Breast epithelium (tissue), 3 donors: ENCODE measurements around the gene MAD1L1.

ENCODE experiments used
- POLR2A ChIP-seq: fragments of 450-650 bp; IDR thresholded peaks from one replicate; pipeline ENCODE4 v1.6.1; 2016; ENCODE audit warnings: antibody characterized with exemption, mild to moderate bottlenecking, moderate library complexity
- TF ChIP-seq, protein P1 (sequence below), 3 donors: fragments of 450-650 bp; IDR thresholded peaks; one replicate each; pipeline ENCODE4 v1.5.1; 2016 to 2017; ENCODE audit warnings: antibody characterized with exemption in 3 of 3, mild to moderate bottlenecking in 3 of 3, moderate library complexity in 3 of 3

DNA sequence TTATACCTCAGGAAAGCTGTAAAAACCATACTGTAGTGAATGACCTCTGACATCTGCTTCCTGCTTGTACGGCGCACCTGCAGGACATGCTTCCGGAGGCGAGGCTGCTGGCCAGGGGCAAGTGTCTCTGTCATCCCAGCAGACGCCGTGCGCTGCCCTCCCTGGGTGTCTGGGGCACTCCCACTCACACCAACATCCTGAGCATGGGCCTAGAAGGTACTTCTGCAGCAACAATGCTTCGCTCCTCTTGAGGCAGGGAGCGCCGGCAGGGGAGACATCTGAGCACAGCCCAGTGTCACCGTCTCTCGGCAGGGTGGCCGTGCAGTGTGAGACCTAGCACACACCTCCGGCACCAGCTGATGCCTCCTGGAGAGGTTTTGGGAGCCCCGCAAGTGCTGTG is 269.2 kb downstream of the MAD1L1 start:
- TF ChIP-seq, protein P1, sequence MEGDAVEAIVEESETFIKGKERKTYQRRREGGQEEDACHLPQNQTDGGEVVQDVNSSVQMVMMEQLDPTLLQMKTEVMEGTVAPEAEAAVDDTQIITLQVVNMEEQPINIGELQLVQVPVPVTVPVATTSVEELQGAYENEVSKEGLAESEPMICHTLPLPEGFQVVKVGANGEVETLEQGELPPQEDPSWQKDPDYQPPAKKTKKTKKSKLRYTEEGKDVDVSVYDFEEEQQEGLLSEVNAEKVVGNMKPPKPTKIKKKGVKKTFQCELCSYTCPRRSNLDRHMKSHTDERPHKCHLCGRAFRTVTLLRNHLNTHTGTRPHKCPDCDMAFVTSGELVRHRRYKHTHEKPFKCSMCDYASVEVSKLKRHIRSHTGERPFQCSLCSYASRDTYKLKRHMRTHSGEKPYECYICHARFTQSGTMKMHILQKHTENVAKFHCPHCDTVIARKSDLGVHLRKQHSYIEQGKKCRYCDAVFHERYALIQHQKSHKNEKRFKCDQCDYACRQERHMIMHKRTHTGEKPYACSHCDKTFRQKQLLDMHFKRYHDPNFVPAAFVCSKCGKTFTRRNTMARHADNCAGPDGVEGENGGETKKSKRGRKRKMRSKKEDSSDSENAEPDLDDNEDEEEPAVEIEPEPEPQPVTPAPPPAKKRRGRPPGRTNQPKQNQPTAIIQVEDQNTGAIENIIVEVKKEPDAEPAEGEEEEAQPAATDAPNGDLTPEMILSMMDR (IDR thresholded peaks at IDR 0.05): no peak
- no peak for TF ChIP-seq POLR2A
